GM18502 (cell line): Measurements from ENCODE around the gene MOB3B.

Experiments
- ATAC-seq: cut with Tn5 transposase; IDR thresholded peaks from one replicate; pipeline ENCODE4 v1.9.1; 2021; ENCODE audit warnings: mild to moderate bottlenecking; ENCODE audit not compliant: unreplicated experiment, poor library complexity

The MOB3B gene

GRCh38 chr9:27398982-27399653 lies 130.5 kb downstream of the MOB3B start:
- no peak for ATAC-seq

- no peak for ATAC-seq
Observed at GRCh38 chr9:27396495-27396894, 133.1 kb downstream of the MOB3B start.

- no peak for ATAC-seq
Observed at GRCh38 chr9:27395484-27395921, 134.1 kb downstream of the MOB3B start.

- ATAC-seq = no peak
Observed at GRCh38 chr9:27394826-27395201, 134.8 kb downstream of the MOB3B start.

GRCh38 chr9:27394154-27394825 lies 135.3 kb downstream of the MOB3B start:
- no peak for ATAC-seq

- ATAC-seq = no peak
Observed at GRCh38 chr9:27393054-27393846, 136.4 kb downstream of the MOB3B start.

GRCh38 chr9:27392451-27392850 lies 137.2 kb downstream of the MOB3B start:
- no peak for ATAC-seq

GRCh38 chr9:27391040-27391895 lies 138.3 kb downstream of the MOB3B start:
- ATAC-seq = no peak

- no peak for ATAC-seq
Observed at GRCh38 chr9:27388150-27388549, 141.5 kb downstream of the MOB3B start.

- no peak for ATAC-seq
Observed at GRCh38 chr9:27387722-27388121, 141.9 kb downstream of the MOB3B start.

- ATAC-seq = peak; percentile 38
Observed at GRCh38 chr9:27386571-27387091, 143.0 kb downstream of the MOB3B start.

GRCh38 chr9:27385606-27386322 lies 143.8 kb downstream of the MOB3B start:
- ATAC-seq = no peak

GRCh38 chr9:27384262-27385014 lies 145.2 kb downstream of the MOB3B start:
- ATAC-seq = no peak

- no peak for ATAC-seq
Observed at GRCh38 chr9:27383524-27383923, 146.1 kb downstream of the MOB3B start.

- ATAC-seq = no peak
Observed at GRCh38 chr9:27382975-27383374, 146.6 kb downstream of the MOB3B start.

- no peak for ATAC-seq
Observed at GRCh38 chr9:27382308-27382707, 147.3 kb downstream of the MOB3B start.

- peak; percentile 43 for ATAC-seq
Observed at GRCh38 chr9:27379311-27380251, 150.0 kb downstream of the MOB3B start.
